GM06990 (cell line): ENCODE results near the gene GCLC.
A peak's percentile ranks its signal among the peaks of the same experiment; 100 is the strongest.
"Not testable (repeated sequence)": the region's sequence is repeated elsewhere in the genome, so short reads cannot be mapped to it uniquely, and the experiment has no call there.

Source experiments
- DNase-seq: peaks from one replicate; pipeline ENCODE4 v3.0.0-alpha.2; 2011; ENCODE audit not compliant: insufficient read length; ENCODE audit errors: extremely low read depth
- H3K27me3 ChIP-seq: replicated peaks from 2 replicates; pipeline ENCODE4 v1.6.0; 2011; ENCODE audit warnings: low read length; ENCODE audit not compliant: control insufficient read depth, insufficient read depth
- H3K36me3 ChIP-seq: 2 replicates; pipeline ENCODE4 v1.5.1; 2011; ENCODE audit warnings: low read length; ENCODE audit not compliant: control insufficient read depth, insufficient read depth
- H3K4me3 ChIP-seq: replicated peaks from 2 replicates; pipeline ENCODE4 v1.5.1; 2011; ENCODE audit warnings: low read depth, mild to moderate bottlenecking, control low read depth, low read length
- CTCF ChIP-seq: IDR thresholded peaks from 2 replicates; pipeline ENCODE4 v1.5.1; 2011; ENCODE audit warnings: low read length, control low read depth, mild to moderate bottlenecking, inconsistent platforms; ENCODE audit not compliant: insufficient read depth, poor library complexity, severe bottlenecking

The GCLC gene

GRCh38 chr6:53581856-53582255 lies 37.0 kb upstream of the GCLC start:
- no peak for TF ChIP-seq CTCF
- no peak for DNase-seq
- Histone ChIP-seq H3K27me3 (no peaks in the 10 kb centered on the region; the same call in 1 of the 2 replicates), H3K4me3 (no peak overlapping the region), H3K36me3 (no peaks in the 10 kb centered on the region)

- Histone ChIP-seq H3K36me3 (no peaks in the 10 kb centered on the region), H3K27me3 (no peaks in the 10 kb centered on the region; the same call in 1 of the 2 replicates), H3K4me3 (no peak overlapping the region)
- no peak for DNase-seq
- no peak for TF ChIP-seq CTCF
Observed at GRCh38 chr6:53581173-53581773, 36.4 kb upstream of the GCLC start.

DNA sequence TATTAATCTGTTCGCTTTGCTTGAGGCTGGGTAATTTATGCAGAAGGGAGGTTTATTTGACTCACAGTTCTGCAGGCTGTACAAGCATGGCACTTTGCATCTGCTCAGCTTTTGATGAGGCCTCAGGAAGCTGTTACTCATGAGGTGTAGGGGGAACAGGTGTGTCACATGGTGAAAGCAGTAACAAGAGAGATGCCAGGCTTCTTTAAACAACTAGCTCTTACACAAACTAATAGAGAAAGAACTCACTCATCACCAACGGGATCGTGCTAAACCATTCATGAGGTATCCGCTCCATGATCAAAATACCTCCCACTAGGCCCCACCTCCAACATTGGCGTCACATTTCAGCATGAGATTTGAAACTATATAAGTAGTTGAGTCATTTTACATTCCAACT lies 34.4 kb upstream of the GCLC start:
- H3K36me3 ChIP-seq: no peaks in the 10 kb centered on the region
- H3K27me3 ChIP-seq: no peaks in the 10 kb centered on the region; the same call in 1 of the 2 replicates
- DNase-seq: no peak
- H3K4me3 ChIP-seq: no peak overlapping the region
- TF ChIP-seq CTCF: no peak

DNA sequence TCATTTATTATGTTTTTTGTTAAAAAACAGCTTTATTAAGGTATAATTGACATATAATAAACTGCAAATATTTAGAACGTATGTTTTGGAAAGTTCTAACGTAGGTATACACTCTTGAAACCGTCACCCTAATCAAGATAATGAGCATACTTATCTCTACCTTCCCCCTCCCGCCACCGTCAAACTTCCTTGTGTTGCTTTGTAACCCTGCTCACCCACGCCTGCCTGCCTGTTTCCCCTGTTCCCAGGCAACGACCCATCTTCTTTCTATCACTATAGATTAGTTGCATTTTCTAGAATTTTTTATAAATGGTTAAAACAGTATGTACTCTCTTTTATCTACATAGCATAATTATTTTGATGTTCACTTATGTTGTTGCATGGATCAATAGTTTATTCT lies 33.5 kb upstream of the GCLC start:
- no peak for DNase-seq
- no peak for TF ChIP-seq CTCF
- no peaks in the 10 kb centered on the region for H3K36me3 ChIP-seq
- H3K27me3 ChIP-seq: no peaks in the 10 kb centered on the region
- no peak overlapping the region for H3K4me3 ChIP-seq

DNA sequence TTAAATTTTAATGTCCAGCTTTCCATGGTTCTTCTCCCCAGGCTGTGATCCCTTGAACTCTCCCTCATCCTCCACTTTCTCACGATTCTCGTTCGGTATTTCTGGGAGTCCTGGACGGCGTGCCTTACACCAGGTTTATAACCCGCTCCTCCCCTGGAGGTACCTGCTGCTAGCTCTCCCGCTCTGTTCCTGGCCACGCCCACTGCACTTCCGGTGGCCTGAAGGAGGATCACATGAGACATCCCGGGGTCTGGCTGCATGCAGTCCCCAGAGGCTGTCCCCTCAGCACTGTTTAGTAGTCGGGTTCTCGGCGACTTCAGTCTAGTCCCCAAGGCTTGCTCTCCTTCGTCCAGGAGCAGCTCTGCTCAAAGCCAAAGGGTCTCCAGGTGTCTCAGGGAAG lies 28.4 kb upstream of the GCLC start:
- no peaks in the 10 kb centered on the region for H3K36me3 ChIP-seq
- peak; percentile 0 for DNase-seq
- no peaks in the 10 kb centered on the region for H3K27me3 ChIP-seq
- H3K4me3 ChIP-seq: no peak overlapping the region
- TF ChIP-seq CTCF: no peak

DNA sequence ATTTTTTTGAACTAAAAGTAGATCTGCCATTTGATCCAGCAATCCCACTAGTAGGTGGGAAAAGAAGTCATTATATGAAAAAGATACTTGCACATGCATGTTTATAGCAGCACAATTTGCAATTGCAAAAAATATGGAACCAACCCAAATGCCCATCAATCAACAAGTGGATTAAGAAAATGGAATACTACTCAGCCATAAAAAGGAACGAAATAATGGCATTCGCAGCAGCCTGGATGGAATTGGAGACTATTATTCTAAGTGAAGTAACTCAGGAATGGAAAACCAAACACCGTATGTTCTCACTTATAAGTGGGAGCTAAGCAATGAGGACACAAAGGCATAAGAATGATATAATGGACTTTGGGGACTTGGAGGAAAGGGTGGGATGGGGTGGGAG lies 27.5 kb upstream of the GCLC start:
- H3K4me3 ChIP-seq, DNase-seq, H3K36me3 ChIP-seq, H3K27me3 ChIP-seq: not testable (repeated sequence)
